BE2C (cell line): ENCODE data around the gene EIF4G3.
"Not testable (repeated sequence)": the region's sequence is repeated elsewhere in the genome, so short reads cannot be mapped to it uniquely, and the experiment has no call there.

Experiments used
- DNase-seq: peaks from one replicate; pipeline ENCODE4 v3.0.0-alpha.2; 2020
- H3K27me3 ChIP-seq: fragments of 250-450 bp; sonication (Bioruptor Pico); 2 replicates; pipeline ENCODE4 v1.5.1; 2020; ENCODE audit warnings: mild to moderate bottlenecking
- H3K36me3 ChIP-seq: fragments of 250-450 bp; sonication (Bioruptor Pico); 2 replicates; pipeline ENCODE4 v1.5.1; 2020; ENCODE audit warnings: mild to moderate bottlenecking
- H3K4me1 ChIP-seq: fragments of 250-450 bp; sonication (Bioruptor Pico); 2 replicates; pipeline ENCODE4 v1.5.1; 2020
- H3K4me3 ChIP-seq: 2 replicates; pipeline ENCODE4 v1.5.1; 2011; ENCODE audit warnings: low read depth, low read length
- H3K9me3 ChIP-seq: fragments of 250-450 bp; sonication (Bioruptor Pico); 2 replicates; pipeline ENCODE4 v1.5.1; 2020
- TF ChIP-seq, protein P1 (sequence below): IDR thresholded peaks from 2 replicates; pipeline ENCODE4 v1.5.1; 2012; ENCODE audit warnings: mild to moderate bottlenecking, low read depth, low read length

The EIF4G3 gene

DNA sequence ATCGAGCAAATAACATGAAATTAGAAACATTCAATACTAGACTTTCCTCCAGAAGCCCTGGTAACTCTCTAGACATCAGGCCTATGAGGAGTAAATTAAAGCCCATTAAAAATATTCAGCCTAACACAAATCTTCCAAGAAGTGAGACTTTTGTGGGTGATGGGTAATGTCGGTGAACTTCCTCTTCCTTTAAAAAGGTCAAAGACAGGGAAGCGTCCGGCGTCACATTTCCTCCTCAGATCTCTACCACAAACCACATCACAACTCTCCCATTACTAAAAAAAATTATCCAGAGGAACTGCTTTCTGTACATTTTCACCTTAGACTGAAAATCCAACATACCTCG lies 1.4 kb downstream of the EIF4G3 start:
- H3K4me3 ChIP-seq, result peak overlapping the region; percentile 81
- no peaks in the 10 kb centered on the region; the same call in 1 of the 2 replicates for H3K36me3 ChIP-seq
- TF ChIP-seq, protein P1, sequence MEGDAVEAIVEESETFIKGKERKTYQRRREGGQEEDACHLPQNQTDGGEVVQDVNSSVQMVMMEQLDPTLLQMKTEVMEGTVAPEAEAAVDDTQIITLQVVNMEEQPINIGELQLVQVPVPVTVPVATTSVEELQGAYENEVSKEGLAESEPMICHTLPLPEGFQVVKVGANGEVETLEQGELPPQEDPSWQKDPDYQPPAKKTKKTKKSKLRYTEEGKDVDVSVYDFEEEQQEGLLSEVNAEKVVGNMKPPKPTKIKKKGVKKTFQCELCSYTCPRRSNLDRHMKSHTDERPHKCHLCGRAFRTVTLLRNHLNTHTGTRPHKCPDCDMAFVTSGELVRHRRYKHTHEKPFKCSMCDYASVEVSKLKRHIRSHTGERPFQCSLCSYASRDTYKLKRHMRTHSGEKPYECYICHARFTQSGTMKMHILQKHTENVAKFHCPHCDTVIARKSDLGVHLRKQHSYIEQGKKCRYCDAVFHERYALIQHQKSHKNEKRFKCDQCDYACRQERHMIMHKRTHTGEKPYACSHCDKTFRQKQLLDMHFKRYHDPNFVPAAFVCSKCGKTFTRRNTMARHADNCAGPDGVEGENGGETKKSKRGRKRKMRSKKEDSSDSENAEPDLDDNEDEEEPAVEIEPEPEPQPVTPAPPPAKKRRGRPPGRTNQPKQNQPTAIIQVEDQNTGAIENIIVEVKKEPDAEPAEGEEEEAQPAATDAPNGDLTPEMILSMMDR, result no peak
- no peak for DNase-seq
- no peaks in the 10 kb centered on the region for H3K27me3 ChIP-seq
- no peaks in the 10 kb centered on the region for H3K9me3 ChIP-seq
- no peaks in the 10 kb centered on the region; the same call in 1 of the 2 replicates for H3K4me1 ChIP-seq

DNA sequence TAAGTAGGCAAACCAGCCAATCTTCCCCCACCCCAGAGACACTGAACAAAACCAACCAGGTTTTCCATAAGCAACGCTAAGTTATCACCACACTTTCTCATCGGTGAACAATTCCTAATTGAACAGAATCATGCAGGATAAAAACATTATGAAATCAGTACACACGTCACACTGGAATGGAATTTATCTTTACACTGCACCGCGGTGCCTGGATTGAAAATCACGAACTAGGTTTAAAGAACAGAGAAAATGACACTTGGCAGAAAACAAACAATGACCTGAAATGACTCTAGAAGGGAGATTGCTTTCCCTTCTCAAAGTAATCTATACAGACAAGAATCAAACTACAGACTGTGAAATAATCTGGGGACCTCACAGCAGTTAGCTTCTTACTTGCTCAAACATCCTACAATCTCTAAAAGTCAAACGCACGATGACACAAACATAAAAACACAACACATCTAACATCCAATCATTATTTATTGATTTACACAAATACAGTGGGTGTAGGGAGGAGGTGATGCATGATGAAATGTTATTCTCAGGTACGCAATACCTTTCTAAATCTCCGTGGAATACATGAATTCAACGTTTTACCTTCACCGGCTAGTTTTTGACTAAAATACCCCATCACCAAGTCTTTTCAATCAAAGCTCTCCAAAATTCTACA lies 1.9 kb downstream of the EIF4G3 start:
- Histone ChIP-seq H3K4me1 (no peaks in the 10 kb centered on the region; the same call in 1 of the 2 replicates), H3K4me3 (peak overlapping the region; percentile 81), H3K27me3 (no peaks in the 10 kb centered on the region), H3K9me3 (no peaks in the 10 kb centered on the region), H3K36me3 (no peaks in the 10 kb centered on the region; the same call in 1 of the 2 replicates)
- DNase-seq, result no peak
- TF ChIP-seq, protein P1, result no peak

DNA sequence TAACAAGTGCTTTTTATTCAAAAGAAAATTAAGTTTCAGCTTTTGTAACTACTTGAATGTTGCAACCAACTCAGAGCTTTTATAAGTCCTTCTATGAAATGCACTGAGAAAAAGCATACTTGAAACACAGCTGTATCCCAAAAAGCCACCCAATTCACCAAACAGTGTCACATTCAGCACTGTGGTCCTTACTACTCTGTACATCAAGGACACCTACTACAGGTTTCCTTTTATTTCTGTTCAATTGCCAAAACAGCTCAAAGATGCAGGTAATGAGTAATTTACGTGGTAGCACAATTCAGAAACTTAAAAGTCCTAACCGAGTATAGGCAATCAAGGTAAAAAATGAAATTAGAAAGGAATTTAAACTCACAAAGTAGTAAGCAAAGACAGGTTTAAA lies 2.5 kb downstream of the EIF4G3 start:
- Histone ChIP-seq H3K9me3 (no peaks in the 10 kb centered on the region), H3K36me3 (no peaks in the 10 kb centered on the region; the same call in 1 of the 2 replicates), H3K4me3 (peak overlapping the region; percentile 81), H3K4me1 (no peaks in the 10 kb centered on the region; the same call in 1 of the 2 replicates), H3K27me3 (no peaks in the 10 kb centered on the region)
- TF ChIP-seq, protein P1, result no peak
- no peak for DNase-seq

DNA sequence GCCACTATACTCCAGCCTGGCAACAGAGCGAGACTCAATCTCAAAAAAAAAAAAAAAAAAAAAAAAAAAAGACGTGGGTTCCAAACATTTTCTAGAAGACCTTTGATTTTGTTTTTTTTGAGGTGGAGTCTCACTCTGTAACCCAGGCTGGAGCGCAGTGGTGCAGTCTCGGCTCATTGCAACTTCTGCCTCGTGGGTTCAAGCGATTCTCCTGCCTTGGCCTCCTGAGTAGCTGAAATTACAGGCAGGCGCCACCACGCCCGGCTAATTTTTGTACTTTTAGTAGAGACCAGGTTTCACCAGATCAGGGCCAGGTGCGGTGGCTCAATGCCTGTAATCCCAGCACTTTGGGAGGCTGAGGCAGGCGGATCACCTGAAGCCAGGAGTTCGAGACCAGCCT lies 3.6 kb downstream of the EIF4G3 start:
- not testable (repeated sequence) for H3K9me3 ChIP-seq, H3K36me3 ChIP-seq, DNase-seq, H3K4me1 ChIP-seq, H3K27me3 ChIP-seq, H3K4me3 ChIP-seq

DNA sequence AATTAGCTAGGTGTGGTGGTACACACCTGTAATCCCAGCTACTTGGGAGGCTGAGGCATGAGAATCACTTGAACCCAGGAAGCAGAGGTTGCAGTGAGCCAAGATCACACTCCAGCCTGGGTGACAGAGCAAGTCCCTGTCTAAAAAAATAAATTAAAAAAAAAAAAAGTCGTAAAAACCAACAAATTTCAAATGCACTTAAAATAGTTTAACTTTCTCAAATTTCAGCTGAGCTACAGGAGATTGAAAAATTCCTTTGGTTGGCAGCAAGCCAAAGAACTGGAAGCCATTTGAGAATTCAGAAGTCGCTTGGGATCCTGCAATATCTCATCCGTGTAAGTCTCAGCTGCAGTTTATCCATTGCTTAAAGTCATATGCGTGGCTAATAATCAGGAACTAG lies 5.9 kb downstream of the EIF4G3 start:
- H3K27me3 ChIP-seq, DNase-seq, H3K9me3 ChIP-seq, H3K36me3 ChIP-seq, H3K4me3 ChIP-seq, H3K4me1 ChIP-seq: not testable (repeated sequence)

DNA sequence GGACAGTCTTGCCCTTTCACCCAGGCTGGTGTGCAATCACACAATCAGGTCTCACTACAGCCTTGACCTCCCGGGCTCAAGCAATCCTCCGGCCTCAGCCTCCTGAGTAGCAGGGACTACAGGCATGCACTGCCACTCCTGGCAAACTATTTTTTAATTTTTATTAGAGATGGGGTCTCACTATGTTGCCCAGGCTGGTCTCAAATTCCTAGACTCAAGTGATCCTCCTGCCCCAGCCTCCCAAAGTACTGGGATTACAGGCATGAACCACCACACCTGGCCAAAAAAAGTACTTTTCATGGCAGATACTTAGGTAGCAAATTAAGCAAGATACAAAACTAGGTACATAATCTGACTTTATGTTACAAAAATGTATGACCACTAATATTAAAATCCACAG lies 8.3 kb downstream of the EIF4G3 start:
- no peaks in the 10 kb centered on the region; the same call in 1 of the 2 replicates for H3K36me3 ChIP-seq
- H3K4me1 ChIP-seq, result no peaks in the 10 kb centered on the region; the same call in 1 of the 2 replicates
- TF ChIP-seq, protein P1, result no peak
- no peaks in the 10 kb centered on the region for H3K27me3 ChIP-seq
- no peak overlapping the region for H3K4me3 ChIP-seq
- DNase-seq, result no peak
- H3K9me3 ChIP-seq, result no peaks in the 10 kb centered on the region

DNA sequence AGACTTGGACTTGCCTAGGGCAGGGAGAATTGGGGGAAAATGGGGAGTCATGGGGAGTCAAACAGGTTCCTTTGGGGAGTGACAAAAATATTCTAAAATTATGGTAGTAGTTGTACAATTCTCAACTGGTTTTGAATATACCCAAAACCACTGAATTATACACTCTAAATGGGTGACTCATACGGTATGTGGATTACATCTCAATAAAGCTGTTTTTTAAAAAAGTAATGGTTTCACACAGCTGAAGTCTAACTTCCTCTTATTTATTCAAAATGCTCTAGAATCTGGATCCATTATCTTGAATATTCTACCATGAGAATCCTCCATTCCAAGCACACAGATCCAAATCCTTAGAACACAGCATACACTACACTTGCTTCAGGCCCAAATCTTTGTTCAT lies 11.1 kb downstream of the EIF4G3 start:
- Histone ChIP-seq H3K36me3 (no peaks in the 10 kb centered on the region; the same call in 1 of the 2 replicates), H3K4me3 (no peak overlapping the region), H3K9me3 (no peaks in the 10 kb centered on the region), H3K27me3 (no peaks in the 10 kb centered on the region), H3K4me1 (no peaks in the 10 kb centered on the region)
- DNase-seq, result no peak
- TF ChIP-seq, protein P1, result no peak
